OCI-LY3 (cell line): Measurements from ENCODE around the gene LRP1B.

Source experiments
- CTCF ChIP-seq: fragments of 200-600, 300-600 bp; sonication (generic); IDR thresholded peaks from 2 replicates; pipeline ENCODE4 v1.5.1; 2014; ENCODE audit warnings: antibody characterized with exemption, low read length, low read depth
- EZH2phosphoT487 ChIP-seq: fragments of 200-600 bp; shearing (Covaris generic); IDR thresholded peaks from 2 replicates; pipeline ENCODE4 v1.6.1; 2018; ENCODE audit warnings: antibody characterized with exemption, mixed run types, low read depth

DNA sequence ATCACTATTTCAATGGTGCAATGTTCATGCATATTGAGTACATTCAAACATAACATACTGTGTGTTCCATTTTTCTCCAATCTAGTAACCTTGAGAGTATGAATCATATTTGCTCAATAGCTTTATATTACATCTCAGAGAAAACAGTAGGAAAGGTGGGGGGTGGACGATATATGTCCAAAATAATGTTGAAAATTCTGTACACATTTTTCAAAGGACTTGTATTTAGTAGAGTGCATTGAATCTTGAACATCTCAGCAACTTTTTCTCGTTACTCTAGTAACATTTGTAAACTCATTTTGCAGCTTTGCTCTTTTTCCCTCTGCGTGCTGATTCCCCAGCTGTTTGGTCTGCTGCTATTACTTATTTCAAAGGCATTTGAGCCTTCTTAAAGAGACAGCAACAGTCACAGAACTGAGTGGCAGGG lies 1487.0 kb downstream of the LRP1B start:
- TF ChIP-seq CTCF (no peak), EZH2phosphoT487 (no peak)
